Measurements from ENCODE around the gene C4orf50.
"Not testable (repeated sequence)": the region's sequence is repeated elsewhere in the genome, so short reads cannot be mapped to it uniquely, and the experiment has no call there.

Gene C4orf50

GRCh38 chr4:5885733-5886132 lies 132.5 kb downstream of the C4orf50 start:
- DNase-seq, result no peak

- DNase-seq, result no peak
Measured at GRCh38 chr4:5884796-5885195, 133.4 kb downstream of the C4orf50 start.

- no peak for DNase-seq
Measured at GRCh38 chr4:5883916-5884315, 134.3 kb downstream of the C4orf50 start.

- no peak for DNase-seq
Measured at GRCh38 chr4:5882947-5883346, 135.3 kb downstream of the C4orf50 start.

GRCh38 chr4:5881340-5881739 lies 136.9 kb downstream of the C4orf50 start:
- no peak for DNase-seq

- DNase-seq, result no peak
Measured at GRCh38 chr4:5878359-5878758, 139.9 kb downstream of the C4orf50 start.

- DNase-seq, result no peak
Measured at GRCh38 chr4:5877392-5877791, 140.8 kb downstream of the C4orf50 start.

GRCh38 chr4:5874811-5875449 lies 143.3 kb downstream of the C4orf50 start:
- no peak for DNase-seq

- no peak for DNase-seq
Measured at GRCh38 chr4:5870701-5871100, 147.5 kb downstream of the C4orf50 start.

- DNase-seq, result no peak
Measured at GRCh38 chr4:5869966-5870619, 148.1 kb downstream of the C4orf50 start.

- no peak for DNase-seq
Measured at GRCh38 chr4:5867866-5868265, 150.4 kb downstream of the C4orf50 start.

GRCh38 chr4:5866841-5867813 lies 151.1 kb downstream of the C4orf50 start:
- DNase-seq, result no peak

GRCh38 chr4:5865896-5866599 lies 152.2 kb downstream of the C4orf50 start:
- DNase-seq, result no peak

GRCh38 chr4:5863461-5864113 lies 154.6 kb downstream of the C4orf50 start:
- peak; percentile 80 for DNase-seq

- DNase-seq, result no peak
Measured at GRCh38 chr4:5858020-5858769, 160.0 kb downstream of the C4orf50 start.

GRCh38 chr4:5857199-5857598 lies 161.0 kb downstream of the C4orf50 start:
- DNase-seq, result no peak

- DNase-seq, result not testable (repeated sequence)
Measured at GRCh38 chr4:5856362-5856761, 161.9 kb downstream of the C4orf50 start.

- DNase-seq, result no peak
Measured at GRCh38 chr4:5854929-5855328, 163.3 kb downstream of the C4orf50 start.

GRCh38 chr4:5852523-5853202 lies 165.6 kb downstream of the C4orf50 start:
- DNase-seq, result no peak

- DNase-seq, result no peak
Measured at GRCh38 chr4:5851637-5852301, 166.5 kb downstream of the C4orf50 start.

Data from stimulated activated CD4-positive, alpha-beta T cell treated with anti-CD3 and anti-CD28 coated beads, Interleukin-15, amount 100 ng/mL, for 24 hours (primary cell).